Activated CD8-positive, alpha-beta memory T cell treated with anti-CD3 and anti-CD28 coated beads, Interleukin-2, amount 50 U/mL, for 48 hours (primary cell): ENCODE data around the gene DMRT1.
A peak's percentile ranks its signal among the peaks of the same experiment; 100 is the strongest.
"Not testable (repeated sequence)": the region's sequence is repeated elsewhere in the genome, so short reads cannot be mapped to it uniquely, and the experiment has no call there.

Source experiments
- DNase-seq: peaks from one replicate; pipeline ENCODE4 v3.0.0-alpha.2; 2020

The DMRT1 gene

DNA sequence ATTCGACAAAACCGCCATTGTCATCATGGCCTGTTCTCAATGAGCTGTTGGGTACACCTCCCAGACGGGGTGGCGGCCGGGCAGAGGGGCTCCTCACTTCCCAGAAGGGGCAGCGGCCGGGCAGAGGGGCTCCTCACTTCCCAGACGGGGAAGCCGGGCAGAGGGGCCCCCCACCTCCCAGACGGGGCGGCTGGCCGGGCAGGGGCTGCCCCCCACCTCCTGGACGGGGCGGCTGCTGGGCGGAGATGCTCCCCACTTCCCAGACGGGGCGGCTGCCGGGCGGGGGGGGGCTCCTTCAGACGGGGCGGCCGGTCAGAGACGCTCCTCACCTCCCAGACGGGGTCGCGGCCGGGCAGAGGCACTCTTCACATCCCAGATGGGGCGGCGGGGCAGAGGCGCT lies 20.0 kb downstream of the DMRT1 start:
- DNase-seq, result not testable (repeated sequence)

DNA sequence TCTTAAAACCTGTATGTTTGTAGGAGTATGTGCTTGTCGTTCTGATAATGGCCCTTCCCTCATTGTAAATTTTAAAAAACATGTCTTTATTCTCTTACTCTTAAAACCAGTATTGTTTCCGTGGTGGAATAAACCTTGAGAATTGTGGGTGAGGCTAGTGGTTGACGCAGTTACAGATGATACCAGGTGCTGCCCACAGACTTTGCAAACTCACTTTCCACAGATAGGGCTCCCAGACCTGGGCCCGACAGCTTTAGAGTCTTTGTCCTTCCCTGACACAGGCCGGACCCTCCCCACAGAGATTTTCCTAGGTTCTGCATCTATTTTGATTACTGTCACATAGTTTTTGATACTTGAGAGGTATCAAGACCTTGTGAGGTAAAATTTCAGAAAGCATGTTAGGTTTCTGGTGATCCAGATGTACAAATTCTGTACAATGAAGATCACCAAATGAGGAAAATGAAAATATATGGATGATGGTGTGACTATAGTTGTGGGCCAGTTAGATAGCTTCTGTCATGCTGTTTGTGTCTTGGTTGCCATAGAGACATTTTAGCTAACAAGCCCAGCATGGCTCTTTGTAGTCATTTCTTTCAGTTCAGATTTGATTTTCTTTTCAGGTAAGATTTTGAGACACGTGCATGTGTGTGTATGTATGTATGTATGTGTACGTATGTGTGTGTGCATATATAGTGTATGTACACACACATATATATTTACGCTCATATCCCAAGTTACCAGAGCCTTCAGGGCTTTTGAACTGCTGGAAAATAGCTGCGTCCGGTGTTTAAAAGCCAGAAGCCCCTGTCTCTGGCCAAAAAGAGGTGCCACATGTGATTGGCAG lies 33.8 kb downstream of the DMRT1 start:
- DNase-seq, result no peak

DNA sequence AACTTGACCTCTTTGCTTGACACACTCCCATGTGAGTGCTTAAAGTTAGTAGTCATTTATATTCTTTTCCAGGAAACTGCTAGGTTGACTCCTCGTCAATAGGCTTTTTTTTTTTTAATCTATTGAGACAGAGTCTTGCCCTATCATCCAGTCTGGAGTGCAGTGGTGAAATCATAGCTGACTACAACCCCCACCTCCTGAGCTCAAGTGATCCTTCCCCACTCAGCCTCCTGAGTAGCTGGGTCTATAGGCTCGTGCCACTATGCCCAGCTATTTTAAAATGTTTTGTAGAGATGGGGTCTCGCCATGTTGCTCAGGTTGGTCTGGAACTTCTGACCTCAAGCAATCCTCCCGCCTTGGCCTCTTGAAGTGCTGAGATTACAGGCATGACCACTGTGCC lies 34.9 kb downstream of the DMRT1 start:
- DNase-seq, result no peak

DNA sequence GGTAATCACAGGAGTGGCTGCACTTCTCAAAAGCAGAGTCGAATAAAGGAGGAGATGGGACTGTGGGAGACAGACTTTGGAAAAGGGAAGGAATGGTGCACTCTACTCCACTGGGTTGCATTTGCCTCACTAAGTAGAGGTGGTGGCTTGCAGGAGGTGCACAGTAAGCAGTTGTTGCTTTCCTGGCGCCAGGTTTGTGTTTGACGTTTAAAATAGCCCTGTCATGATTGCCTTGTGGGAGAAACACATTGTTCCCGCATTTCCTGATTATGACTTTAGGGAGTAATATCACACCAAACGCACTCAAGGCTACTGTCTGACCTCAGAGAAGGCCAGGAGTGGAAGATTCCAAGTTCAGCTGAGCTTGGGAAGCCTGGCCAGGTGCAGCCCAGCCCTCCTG lies 36.7 kb downstream of the DMRT1 start:
- no peak for DNase-seq

DNA sequence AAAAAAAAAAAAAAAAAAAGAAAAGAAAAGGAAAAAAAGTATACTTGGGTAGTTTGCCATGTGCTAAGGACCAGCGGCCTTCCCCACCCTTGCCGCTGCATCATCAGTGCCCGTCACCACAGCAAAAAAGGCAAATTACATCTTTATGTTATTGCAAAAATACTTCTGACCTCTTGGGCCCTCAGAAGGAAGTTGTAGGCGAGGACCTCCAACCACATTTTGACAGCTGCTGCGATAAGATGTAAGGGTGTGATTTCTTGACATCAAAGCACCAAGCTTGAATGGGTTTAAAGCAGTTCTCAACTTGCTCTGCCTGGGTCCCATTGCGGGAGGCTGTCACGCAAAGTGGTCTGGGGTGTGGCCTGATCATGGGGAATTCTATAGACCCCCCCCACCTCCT lies 39.2 kb downstream of the DMRT1 start:
- DNase-seq, result no peak

DNA sequence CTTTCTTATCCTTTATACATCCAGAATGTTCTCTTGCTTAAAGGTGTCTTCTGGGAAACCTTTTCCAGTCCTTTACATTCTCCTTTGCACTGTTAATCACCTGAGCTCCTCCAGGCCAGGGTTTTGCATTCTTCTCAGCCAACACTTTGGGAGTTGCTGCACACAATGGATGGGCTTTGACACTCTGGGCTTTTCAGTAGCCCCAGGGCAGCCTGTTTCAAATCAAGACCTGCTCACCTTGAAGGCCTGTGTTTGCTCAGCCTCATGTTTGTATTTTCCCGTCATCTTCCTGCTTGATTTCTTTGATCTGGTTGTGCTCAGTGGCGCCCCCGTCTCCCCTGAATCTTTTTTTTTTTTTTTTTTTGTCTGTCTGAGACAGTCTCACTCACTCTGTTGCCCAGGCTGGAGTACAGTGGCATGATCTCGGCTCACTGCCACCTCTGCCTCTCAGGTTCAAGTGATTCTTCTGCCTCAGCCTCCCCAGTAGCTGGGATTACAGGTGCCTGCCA lies 41.0 kb downstream of the DMRT1 start:
- DNase-seq, result no peak

DNA sequence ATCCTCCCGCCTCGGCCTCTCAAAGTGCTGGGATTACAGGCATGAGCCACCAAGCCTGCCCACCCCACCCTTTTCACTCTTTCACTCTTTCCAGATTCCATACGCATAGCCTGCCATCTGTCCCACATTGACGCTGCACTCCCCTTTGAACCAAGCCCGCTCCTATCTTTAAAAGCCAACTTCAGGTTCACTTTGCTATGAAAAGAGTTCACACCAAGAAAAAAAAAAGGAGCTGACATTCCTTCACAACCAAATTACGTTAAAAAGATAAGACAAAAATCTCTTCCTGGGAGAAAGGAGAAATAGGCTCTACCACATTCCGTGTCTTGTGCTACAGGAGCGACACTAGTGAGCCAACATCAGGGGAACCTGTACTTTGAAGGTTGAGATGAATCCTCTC lies 41.5 kb downstream of the DMRT1 start:
- no peak for DNase-seq

DNA sequence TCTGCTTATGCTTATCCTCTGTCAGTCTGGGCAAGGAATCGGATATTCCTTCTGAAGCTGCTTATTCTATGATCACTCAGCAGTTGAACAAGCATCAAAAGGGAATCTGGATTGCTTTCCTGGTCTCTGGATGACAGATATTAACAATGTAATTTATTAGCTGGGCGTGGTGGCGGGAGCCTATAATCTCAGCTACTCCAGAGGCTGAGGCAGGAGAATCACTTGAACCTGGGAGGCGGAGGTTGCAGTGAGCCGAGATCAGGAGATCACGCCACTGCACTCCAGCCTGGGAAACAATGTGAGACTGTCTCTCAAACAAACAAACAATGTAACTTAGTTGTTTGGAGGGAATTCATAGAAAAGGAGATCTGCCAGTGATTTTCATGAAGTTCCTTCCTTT lies 45.4 kb downstream of the DMRT1 start:
- DNase-seq, result no peak

DNA sequence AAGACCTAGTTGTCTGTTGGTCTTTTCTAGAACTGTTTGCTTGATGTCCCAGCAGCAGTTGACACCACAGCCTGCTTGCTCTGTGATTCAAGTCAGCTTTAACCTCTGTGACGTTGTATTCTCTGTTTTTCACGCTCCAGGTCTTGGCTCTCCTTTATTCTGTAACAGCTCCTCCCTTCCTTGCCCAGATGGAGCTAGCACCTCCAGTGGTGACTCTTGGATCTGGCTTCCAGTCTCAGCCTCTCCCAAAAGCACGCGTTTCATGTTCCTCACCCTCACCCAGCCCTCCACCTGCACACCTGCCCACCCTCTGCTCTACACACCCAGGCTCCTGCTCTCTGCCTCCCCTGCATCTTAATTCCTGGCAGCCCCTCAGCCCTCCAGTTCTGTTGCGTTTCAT lies 50.6 kb downstream of the DMRT1 start:
- no peak for DNase-seq

DNA sequence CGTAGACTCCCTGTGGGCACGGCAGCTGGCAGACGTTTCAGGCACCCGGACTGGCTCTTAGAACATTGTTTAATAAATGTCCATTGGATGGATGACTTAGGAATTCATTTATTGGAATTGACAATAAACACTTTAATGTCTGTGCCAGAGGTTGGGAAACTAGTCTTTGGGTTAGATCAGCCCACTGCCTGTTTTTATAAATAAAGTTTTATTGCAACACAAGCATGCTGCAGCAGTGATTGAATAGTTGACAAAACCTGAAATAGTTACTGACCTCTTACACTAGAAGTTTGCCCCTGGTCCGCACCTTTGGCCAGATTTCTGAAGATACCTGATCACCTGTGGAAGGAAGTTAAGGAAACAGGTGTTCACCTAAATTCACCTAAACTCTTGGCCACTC lies 51.6 kb downstream of the DMRT1 start:
- no peak for DNase-seq

DNA sequence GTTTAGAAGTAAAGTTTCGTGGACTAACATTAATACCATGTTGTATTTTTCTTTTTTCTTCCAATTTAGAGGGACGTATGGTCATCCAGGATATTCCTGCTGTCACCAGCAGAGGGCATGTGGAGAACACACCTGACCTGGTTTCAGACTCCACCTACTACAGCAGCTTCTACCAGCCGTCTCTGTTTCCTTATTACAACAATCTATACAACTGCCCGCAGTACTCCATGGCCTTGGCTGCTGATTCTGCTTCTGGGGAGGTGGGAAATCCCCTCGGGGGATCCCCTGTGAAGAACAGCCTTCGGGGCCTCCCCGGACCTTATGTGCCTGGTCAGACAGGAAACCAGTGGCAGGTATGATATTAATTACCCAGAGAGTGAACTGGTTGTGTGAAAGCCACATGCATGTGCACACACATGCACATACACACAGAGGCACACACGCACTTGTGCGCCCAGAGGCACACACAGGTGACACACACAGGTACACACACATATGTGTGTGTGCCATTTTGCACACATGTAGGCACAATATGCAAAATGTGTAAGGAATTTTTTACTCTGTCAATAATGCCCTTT lies 52.4 kb downstream of the DMRT1 start:
- peak; percentile 71 for DNase-seq

DNA sequence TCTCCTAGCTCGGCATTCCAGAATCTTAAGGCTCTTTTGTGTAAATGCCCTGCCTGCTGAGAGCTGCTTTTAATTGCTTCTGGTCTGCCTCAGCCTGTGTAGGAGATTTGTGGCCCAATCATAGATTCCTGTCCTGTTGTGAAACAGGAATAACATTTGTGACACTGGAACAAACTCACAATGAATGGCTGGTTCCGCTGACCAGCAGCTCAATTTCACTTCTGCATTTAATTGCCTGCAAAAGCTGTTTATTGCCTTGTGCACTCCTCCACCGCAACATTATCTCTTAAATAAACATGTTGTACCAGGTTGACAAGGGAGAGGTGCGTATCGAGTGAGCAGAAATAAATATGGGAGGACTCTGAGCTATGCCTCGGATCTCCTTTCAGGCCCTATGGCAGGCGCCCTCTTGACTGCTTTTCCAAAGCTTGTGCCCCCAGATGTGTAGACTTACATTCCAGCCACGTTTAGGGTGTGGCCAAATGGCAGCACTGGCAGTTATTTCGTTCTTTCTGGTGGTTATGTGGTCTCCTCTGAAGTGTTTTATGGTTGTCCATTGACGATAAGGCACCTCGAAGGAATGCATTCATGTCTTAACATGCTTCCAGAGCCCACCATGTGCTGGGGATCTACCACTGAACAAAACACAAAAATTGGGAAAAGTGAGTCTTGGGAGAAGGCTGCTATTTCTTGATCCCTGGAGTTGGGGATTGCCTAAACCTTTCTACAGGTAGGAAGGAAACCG lies 58.1 kb downstream of the DMRT1 start:
- no peak for DNase-seq

DNA sequence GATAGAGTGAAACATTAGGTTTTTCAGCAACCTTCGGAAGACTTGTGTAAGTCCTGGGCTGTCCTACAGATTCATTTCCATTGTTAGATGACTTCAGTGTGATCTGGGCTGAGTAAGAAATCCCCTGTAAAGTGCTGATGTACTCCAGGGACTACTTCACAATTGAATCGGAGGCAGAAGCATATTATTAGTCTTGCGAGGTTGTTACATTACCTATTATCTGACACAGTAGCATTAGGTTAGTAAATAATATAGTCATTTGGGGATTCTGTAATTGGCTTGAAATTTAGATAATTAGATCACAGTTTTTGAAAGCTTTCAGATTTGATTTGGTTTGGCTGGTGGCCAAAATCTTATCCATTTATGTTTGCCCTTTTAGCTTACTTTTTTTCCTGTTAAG lies 62.4 kb downstream of the DMRT1 start:
- DNase-seq, result no peak

DNA sequence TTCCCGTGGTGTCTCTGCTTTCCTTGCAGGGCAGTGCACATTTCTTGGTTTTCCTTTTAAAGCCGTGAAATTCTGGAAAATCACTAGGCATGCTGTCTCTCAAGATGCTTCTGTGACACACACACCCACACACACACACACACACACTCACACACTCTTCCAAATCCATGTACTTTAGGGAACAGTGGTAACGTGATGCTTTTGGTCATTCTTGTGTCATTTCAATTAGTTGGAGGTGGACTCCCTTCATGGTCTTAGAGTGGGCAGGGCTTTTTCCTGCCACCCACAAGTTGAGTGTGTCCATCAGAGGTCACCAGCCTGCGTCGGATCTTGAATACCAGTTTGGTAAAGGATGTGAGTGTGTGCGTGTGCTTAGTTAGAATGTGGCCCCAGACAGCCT lies 64.4 kb downstream of the DMRT1 start:
- DNase-seq, result no peak

DNA sequence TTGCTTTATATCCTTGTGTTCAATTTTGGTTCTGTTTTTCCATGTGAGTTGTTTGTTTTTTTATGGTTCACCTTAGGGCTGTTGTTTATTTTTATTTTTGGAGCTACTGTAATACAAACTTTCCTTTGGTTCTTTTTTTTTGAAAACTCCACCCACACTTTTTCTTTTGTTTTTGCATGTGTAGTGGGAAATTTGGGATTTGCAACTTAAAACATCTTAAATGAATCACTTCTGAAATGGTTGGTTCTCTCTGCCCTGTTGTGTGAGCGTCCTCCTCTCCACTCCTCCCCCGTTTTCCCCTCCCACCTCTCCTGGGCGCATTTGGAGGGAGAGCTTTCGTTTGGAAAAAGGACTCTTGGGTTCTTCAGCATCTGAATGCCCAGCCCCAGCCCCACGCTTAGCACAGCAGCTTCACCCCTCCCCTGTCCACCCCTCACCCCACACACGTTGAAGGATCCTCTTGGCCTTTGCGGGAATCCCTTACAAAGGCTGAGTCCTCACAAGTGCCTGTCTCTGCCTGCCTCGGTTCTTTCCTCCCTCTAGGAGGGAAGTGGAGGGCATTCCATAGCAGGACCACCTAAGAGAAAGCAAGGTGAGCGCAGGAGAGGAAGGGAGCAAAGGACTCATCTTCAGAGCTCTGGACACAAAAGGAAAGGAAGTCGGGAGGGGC lies 67.2 kb downstream of the DMRT1 start:
- DNase-seq, result no peak

DNA sequence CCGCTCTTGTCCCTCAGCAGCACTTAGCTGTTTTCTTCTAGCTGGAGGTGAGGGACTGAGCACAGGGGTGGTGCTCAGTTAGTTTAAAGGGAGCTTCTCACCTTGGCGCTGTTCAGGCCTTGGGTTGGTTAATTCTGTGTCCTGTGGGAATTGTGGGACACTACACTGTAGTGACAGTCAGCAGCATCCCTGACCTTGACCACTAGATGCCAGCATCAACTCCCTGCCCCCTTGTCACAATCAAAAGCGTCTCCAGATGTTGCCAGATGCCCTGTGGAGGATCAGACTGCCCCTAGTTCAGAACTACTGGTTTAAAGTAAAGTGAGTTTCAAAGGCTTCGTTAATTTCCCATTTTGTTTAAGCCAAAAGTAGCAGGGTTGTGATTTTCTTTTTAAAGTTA lies 69.5 kb downstream of the DMRT1 start:
- no peak for DNase-seq

DNA sequence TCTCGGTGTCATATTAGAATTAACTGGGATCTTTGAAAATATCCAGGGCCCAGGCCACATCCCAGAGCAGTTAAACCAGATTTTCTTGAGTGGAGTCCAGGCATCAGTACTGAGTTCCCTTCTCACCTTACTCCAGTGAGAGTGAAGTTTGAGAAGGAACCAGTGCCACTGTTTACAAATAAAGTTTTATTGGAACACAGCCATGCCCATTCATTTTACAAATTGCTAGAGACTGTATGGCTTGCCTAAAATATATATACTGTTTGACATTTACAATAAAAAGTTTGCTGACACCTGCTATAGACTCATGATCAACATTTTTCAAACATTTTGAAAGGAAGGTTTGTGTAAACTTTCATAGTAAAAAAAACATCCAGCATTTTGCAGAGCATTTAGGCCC lies 71.3 kb downstream of the DMRT1 start:
- DNase-seq, result no peak

DNA sequence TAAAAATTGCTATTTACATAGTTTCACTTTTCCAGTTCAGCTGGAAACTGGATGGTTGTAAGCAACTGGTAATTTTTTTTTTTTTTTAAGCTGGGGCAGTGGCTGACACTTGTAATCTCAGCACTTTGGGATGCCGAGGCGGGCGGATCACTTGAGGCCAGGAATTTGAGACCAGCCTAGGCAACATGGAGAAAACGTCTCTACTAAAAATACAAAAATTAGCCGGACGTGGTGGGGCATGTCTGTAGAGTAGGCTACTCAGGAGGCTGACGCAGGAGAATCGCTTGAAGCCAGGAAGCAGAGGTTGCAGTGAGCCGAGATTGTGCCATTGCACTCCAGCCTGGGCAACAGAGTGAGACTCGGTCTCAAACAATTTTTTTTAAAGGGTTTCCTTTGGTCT lies 72.0 kb downstream of the DMRT1 start:
- not testable (repeated sequence) for DNase-seq

DNA sequence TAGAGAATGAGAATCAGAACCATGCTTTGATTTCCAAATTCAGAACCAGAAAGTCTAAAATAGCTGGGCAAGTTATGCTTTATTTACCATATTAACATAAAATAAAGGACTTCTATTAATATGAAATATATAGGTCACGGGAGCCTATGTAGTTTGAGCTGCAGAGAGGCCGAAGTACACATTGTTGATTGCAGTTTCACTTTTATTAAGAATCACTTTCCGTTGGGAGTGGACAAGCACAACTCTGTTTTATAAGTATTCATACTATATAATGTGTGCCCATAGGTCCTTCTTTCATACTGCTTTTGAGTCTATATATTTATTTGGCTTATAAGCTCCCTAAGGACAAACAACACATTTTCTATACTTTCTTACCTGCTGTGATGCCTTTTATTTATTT lies 76.2 kb downstream of the DMRT1 start:
- no peak for DNase-seq

DNA sequence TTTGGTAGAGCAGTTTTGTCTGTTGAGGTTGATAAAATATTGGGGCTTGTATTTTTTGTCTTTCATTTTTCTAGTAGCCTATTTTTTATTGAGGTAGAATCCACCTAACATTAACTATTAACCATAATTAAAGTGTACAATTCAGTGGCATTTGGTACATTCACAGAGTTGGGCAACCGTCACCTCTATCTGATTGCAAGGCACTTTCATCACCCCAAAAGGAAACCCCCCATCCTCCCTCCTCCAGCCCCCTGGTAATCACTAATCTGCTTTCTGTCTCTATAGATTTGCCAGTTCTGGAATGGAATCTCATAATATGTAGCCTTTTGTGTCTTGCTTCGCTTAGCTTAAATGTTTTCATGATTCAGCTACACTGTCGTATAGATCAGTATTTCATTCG lies 79.4 kb downstream of the DMRT1 start:
- no peak for DNase-seq

DNA sequence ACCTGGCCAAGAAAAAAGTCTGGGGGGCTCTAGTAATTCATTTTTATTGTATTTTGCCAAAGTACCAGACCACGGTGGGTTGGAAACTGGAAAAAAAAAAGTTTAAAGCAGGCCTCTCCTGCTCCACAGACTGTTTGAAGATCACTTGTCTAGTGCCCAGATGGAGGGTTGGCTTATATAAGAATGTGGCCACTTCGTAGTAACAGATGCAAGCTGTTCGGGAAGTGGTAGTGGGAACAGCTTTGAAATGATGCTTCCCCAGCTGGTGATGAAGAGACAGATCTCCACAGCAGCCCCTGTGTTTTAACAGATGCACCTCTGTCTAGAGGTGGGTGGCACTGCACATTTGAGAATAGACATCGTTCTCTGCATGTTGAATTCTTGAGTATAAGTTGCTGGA lies 80.7 kb downstream of the DMRT1 start:
- DNase-seq, result no peak

DNA sequence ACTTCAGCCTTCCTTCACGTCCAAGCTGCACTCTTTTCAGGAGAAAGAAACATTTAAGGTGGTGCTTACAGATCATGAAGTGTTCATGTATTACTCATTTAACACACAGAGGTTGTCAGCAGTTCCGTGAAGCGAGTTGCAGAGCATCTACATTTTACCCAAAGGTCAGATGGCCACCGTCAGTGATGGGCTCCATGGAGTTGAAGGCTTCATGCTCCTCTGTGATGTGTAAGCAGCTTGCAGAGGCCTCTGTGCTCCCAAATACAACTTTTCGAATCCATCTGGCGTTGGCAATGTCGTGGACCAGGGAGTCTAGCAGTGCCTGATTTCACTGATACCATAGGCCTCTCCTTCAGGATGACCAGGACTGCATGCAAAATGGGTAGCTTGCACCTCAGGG lies 81.2 kb downstream of the DMRT1 start:
- DNase-seq, result no peak

DNA sequence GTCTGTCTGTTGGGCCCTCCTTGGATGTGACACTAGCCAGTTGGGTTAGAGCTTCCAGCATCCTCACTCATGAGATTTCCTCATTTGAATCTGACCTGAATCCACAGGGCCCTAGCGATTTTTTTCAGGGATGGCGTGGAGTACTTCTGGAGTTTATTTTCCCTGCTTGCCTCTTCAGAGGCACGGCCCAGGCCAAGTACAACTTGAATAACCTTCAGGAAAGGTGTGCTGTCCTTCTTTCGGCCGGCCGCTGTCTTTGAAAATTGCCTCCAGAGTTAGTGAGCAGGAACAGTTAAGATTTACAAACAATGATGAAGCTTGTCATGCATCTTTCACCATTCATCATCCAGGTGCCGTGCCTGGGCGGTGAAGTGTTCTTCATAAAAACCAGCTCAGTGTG lies 85.5 kb downstream of the DMRT1 start:
- DNase-seq, result no peak
